Measurements from ENCODE around the gene CTBP2.
"Not testable (repeated sequence)": the region's sequence is repeated elsewhere in the genome, so short reads cannot be mapped to it uniquely, and the experiment has no call there.

DNA sequence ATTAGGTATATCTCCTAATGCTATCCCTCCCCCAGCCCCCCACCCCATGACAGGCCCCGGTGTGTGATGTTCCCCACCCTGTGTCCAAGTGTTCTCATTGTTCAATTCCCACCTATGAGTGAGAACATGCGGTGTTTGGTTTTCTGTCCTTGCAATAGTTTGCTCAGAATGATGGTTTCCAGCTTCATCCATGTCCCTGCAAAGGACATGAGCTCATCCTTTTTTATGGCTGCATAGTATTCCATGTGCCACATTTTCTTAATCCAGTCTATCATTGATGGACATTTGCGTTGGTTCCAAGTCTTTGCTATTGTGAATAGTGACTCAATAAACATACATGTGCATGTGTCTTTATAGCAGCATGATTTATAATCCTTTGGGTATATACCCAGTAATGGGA is 18.7 kb upstream of the CTBP2 start:
- not testable (repeated sequence) for TF ChIP-seq CTCF, POLR2A (IDR thresholded peaks at IDR 0.05)
